ENCODE measurements around the gene RELN.

DNA sequence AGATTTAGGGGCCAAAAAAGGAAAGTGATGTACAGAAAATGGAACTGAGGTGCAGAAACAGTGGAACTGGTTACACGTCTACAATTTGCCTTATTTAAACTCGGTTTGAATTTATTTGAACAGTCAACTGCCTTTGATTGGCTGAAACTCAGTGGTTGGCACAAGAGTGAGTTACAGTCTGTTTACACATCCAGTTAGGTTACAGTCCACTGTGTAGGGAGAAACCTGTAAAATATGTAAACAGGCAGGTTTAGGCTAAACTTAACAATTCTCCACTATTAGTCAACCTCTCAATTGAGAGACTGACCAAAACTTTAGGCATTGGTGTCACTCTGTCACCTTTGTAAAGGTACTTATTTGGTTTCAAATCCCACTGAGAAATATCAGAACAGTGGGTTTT is 40.3 kb upstream of the RELN start:
- no peak for TF ChIP-seq EZH2 (IDR thresholded peaks at IDR 0.05; ENCODE audit: low read length)
- TF ChIP-seq, protein P1, sequence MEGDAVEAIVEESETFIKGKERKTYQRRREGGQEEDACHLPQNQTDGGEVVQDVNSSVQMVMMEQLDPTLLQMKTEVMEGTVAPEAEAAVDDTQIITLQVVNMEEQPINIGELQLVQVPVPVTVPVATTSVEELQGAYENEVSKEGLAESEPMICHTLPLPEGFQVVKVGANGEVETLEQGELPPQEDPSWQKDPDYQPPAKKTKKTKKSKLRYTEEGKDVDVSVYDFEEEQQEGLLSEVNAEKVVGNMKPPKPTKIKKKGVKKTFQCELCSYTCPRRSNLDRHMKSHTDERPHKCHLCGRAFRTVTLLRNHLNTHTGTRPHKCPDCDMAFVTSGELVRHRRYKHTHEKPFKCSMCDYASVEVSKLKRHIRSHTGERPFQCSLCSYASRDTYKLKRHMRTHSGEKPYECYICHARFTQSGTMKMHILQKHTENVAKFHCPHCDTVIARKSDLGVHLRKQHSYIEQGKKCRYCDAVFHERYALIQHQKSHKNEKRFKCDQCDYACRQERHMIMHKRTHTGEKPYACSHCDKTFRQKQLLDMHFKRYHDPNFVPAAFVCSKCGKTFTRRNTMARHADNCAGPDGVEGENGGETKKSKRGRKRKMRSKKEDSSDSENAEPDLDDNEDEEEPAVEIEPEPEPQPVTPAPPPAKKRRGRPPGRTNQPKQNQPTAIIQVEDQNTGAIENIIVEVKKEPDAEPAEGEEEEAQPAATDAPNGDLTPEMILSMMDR (optimal IDR thresholded peaks at IDR 0.05 in 1 of 3, IDR thresholded peaks at IDR 0.05 in 1 of 3, conservative IDR thresholded peaks at IDR 0.05 in 1 of 3; ENCODE audit: extremely low read depth in 1 of 3, insufficient read depth in 2 of 3, low read length in 3 of 3), result no peak

Data from keratinocyte (primary cell).